OCI-LY1 (cell line): ENCODE results near the gene SPECC1L.

Source experiments
- H2AFZ ChIP-seq: fragments of 200-600 bp; sonication (generic), shearing (Covaris generic); 2 replicates; pipeline ENCODE4 v1.6.0; 2014; ENCODE audit warnings: antibody characterized with exemption, mild to moderate bottlenecking, low read length
- H3F3A ChIP-seq: fragments of 200-600 bp; sonication (generic), shearing (Covaris generic); 2 replicates; pipeline ENCODE4 v1.6.0; 2014; ENCODE audit warnings: mild to moderate bottlenecking, antibody characterized with exemption, low read length, moderate library complexity; ENCODE audit not compliant: insufficient read depth
- H3K27ac ChIP-seq: fragments of 200-600 bp; sonication (generic); 2 replicates; pipeline ENCODE4 v1.5.1; 2014; ENCODE audit warnings: low read length, mixed run types, mild to moderate bottlenecking, low read depth; ENCODE audit not compliant: poor library complexity, severe bottlenecking
- H3K27me3 ChIP-seq: fragments of 200-600 bp; sonication (generic); 2 replicates; pipeline ENCODE4 v1.6.0; 2014; ENCODE audit warnings: antibody characterized with exemption, mild to moderate bottlenecking, low read length, moderate library complexity; ENCODE audit not compliant: insufficient read depth
- H3K36me3 ChIP-seq: fragments of 200-600 bp; sonication (generic); 2 replicates; pipeline ENCODE4 v1.6.1; 2014; ENCODE audit warnings: mild to moderate bottlenecking, antibody characterized with exemption, low read length, moderate library complexity, mixed read lengths; ENCODE audit not compliant: insufficient read depth
- H3K4me1 ChIP-seq: fragments of 200-600 bp; sonication (generic); 2 replicates; pipeline ENCODE4 v1.5.1; 2014; ENCODE audit warnings: mild to moderate bottlenecking, low read length, moderate library complexity; ENCODE audit not compliant: insufficient read depth, severe bottlenecking
- H3K4me2 ChIP-seq: fragments of 200-600 bp; sonication (generic), shearing (Covaris generic); 2 replicates; pipeline ENCODE4 v1.6.1; 2014; ENCODE audit warnings: low read length
- H3K4me3 ChIP-seq: fragments of 200-600 bp; sonication (generic); 2 replicates; pipeline ENCODE4 v1.5.1; 2014; ENCODE audit warnings: low read length, low read depth, mild to moderate bottlenecking, mixed read lengths; ENCODE audit not compliant: poor library complexity, severe bottlenecking
- H3K79me2 ChIP-seq: fragments of 200-600 bp; shearing (Covaris generic); 2 replicates; pipeline ENCODE4 v1.6.1; 2016; ENCODE audit warnings: mixed run types, low read length, mixed read lengths; ENCODE audit not compliant: insufficient read depth
- H3K9ac ChIP-seq: fragments of 200-600 bp; sonication (generic), shearing (Covaris generic); 2 replicates; pipeline ENCODE4 v1.6.1; 2014; ENCODE audit warnings: mild to moderate bottlenecking, low read length, mixed read lengths
- H3K9me2 ChIP-seq: fragments of 200-600 bp; sonication (generic), shearing (Covaris generic); 2 replicates; pipeline ENCODE4 v1.6.1; 2014; ENCODE audit warnings: low read depth, mild to moderate bottlenecking, low read length, mixed read lengths
- H3K9me3 ChIP-seq: fragments of 200-600 bp; shearing (Covaris generic); 2 replicates; pipeline ENCODE4 v1.6.1; 2014; ENCODE audit warnings: low read length, mixed read lengths
- H4K20me1 ChIP-seq: fragments of 200-600 bp; sonication (generic), shearing (Covaris generic); 2 replicates; pipeline ENCODE4 v1.6.0; 2016; ENCODE audit warnings: mild to moderate bottlenecking, low read length; ENCODE audit not compliant: insufficient read depth
- EZH2 ChIP-seq: fragments of 200-600 bp; sonication (generic), shearing (Covaris generic); IDR thresholded peaks from 2 replicates; pipeline ENCODE4 v1.8.0; 2017; ENCODE audit warnings: borderline replicate concordance, mixed run types, mild to moderate bottlenecking, antibody characterized with exemption, low read length, moderate library complexity, mixed read lengths
- TF ChIP-seq, protein P1 (sequence below): fragments of 200-600 bp; sonication (generic), shearing (Covaris generic); IDR thresholded peaks from 2 replicates; pipeline ENCODE4 v1.5.1; 2017; ENCODE audit warnings: mild to moderate bottlenecking, antibody characterized with exemption, low read length, moderate library complexity, mixed read lengths

Gene SPECC1L

DNA sequence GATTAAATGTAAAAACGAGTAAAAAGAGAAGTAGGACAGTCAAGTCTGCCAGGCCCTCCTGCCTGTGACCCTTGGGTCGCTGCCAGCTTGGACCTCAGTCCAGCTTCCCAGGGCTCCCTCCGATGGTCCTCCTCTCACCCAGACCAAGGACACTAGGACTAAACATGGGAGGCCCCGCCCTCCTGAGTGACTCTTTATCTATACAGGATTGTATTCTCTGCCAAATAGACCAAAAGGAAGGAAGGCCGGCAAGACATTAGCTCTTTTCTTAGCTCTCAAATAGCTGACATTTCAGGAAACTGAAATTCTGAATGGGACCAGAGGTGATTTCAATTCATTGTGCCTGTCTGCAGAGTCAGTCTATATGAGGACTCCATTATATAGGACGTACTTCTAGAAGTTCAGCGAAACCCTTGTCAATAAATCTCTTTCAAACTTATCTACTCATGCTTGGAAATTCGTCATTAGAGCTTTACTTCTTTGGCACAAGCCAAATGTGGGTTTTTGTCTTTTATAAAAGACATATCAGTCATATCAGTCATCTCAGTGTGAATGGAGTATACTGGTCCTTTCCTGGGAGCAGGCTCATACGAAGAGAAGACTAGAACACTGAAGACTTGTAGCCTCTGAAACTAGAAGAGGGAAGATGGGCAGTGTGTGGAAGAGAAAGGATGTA is 185.3 kb downstream of the SPECC1L start:
- Histone ChIP-seq H3K27me3 (no peaks in the 10 kb centered on the region), H3F3A (no peaks in the 10 kb centered on the region), H3K4me2 (no peak overlapping the region), H3K36me3 (no peaks in the 10 kb centered on the region), H3K27ac (peak overlapping the region; percentile 43), H3K4me1 (peaks cover 25% of the 10 kb centered on the region), H3K9me3 (no peaks in the 10 kb centered on the region), H3K4me3 (no peak overlapping the region), H3K79me2 (no peaks in the 10 kb centered on the region), H3K9me2 (no peaks in the 10 kb centered on the region), H4K20me1 (no peaks in the 10 kb centered on the region), H3K9ac (no peak overlapping the region), H2AFZ (no peak overlapping the region)
- no peak for TF ChIP-seq EZH2
- TF ChIP-seq, protein P1, sequence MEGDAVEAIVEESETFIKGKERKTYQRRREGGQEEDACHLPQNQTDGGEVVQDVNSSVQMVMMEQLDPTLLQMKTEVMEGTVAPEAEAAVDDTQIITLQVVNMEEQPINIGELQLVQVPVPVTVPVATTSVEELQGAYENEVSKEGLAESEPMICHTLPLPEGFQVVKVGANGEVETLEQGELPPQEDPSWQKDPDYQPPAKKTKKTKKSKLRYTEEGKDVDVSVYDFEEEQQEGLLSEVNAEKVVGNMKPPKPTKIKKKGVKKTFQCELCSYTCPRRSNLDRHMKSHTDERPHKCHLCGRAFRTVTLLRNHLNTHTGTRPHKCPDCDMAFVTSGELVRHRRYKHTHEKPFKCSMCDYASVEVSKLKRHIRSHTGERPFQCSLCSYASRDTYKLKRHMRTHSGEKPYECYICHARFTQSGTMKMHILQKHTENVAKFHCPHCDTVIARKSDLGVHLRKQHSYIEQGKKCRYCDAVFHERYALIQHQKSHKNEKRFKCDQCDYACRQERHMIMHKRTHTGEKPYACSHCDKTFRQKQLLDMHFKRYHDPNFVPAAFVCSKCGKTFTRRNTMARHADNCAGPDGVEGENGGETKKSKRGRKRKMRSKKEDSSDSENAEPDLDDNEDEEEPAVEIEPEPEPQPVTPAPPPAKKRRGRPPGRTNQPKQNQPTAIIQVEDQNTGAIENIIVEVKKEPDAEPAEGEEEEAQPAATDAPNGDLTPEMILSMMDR, result no peak

DNA sequence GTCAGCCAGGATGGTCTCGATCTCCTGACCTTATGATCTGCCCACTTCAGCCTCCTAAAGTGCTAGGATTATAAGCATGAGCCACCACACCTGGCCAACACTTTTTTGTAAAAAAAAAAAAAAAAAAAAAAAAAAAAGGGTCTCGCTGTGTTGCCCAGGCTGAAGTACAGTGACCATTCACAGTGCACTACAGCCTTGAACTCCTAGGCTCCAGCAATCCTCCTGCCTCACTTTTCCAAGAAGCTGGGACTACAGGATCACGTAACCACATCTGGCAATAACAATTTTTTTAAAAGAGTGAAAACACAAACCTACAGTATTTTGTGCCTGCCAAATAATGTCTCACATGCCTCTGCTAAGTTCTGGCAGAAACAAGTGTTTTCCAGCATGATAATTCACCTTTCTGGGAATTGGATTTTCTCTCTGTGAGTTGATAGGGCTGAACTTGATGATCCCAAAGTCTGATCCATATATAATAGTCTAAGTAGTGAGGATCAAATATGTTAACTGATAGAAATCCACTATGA is 187.3 kb downstream of the SPECC1L start:
- Histone ChIP-seq H3K4me2 (no peak overlapping the region), H3K9me2 (no peaks in the 10 kb centered on the region), H3K9me3 (no peaks in the 10 kb centered on the region), H3K27ac (no peak overlapping the region), H3K4me3 (no peak overlapping the region), H4K20me1 (no peaks in the 10 kb centered on the region), H3K9ac (no peak overlapping the region), H3K4me1 (peaks cover 28% of the 10 kb centered on the region), H3F3A (no peaks in the 10 kb centered on the region), H2AFZ (no peak overlapping the region), H3K27me3 (no peaks in the 10 kb centered on the region), H3K36me3 (no peaks in the 10 kb centered on the region), H3K79me2 (no peaks in the 10 kb centered on the region)
- TF ChIP-seq EZH2, result no peak

DNA sequence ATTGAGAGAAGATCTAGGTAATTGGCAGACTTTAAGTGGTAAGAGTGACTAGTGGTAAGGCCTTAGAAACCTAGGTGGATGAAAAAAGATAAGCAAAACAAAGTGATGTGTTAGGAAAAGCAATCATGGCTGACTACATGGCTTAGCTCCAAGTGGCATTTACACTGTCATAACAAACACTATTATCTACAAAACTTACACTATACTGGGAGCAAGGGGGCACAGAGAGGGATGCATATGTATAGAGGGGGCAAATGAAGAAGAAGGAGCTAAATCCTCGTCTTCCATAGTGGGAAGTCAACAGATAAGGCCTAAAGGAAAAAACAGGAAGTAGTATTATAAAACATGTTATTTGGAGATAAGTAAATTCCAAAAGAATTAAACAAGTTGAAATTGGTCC is 189.3 kb downstream of the SPECC1L start:
- H3K27me3 ChIP-seq, result no peaks in the 10 kb centered on the region
- H3K27ac ChIP-seq, result no peak overlapping the region
- H3F3A ChIP-seq, result no peaks in the 10 kb centered on the region
- no peaks in the 10 kb centered on the region for H3K36me3 ChIP-seq
- H3K4me1 ChIP-seq, result peaks cover 37% of the 10 kb centered on the region
- TF ChIP-seq, protein P1, result no peak
- no peak for TF ChIP-seq EZH2
- H3K9me2 ChIP-seq, result no peaks in the 10 kb centered on the region
- no peak overlapping the region for H3K4me3 ChIP-seq
- no peaks in the 10 kb centered on the region for H3K9me3 ChIP-seq
- H3K79me2 ChIP-seq, result no peaks in the 10 kb centered on the region
- no peak overlapping the region for H3K9ac ChIP-seq
- H4K20me1 ChIP-seq, result no peaks in the 10 kb centered on the region
- no peak overlapping the region for H2AFZ ChIP-seq
- H3K4me2 ChIP-seq, result no peak overlapping the region
